Pancreas (tissue), 10 donors: ENCODE results near the gene PDGFA. TPM values are rescaled to one million over a fixed set of nuclear protein-coding genes. Genes with fewer than 3 reads are reported as not detected.
A peak's percentile ranks its signal among the peaks of the same experiment; 100 is the strongest.

Experiments
- ATAC-seq, 4 donors: fragments of 200-7000 bp; cut with Tn5 transposase; one replicate each; pipeline versions ENCODE4 v1.8.0 to v1.9.1; 2020; ENCODE audit warnings: mild to moderate bottlenecking in 4 of 4, moderate library complexity in 4 of 4
- DNase-seq, 6 donors: peaks; one replicate each; pipeline ENCODE4 v3.0.0-alpha.2; 2020
- FAIRE-seq: peaks from 2 replicates; lab custom pipeline; 2012; peaks lifted over from hg19 to GRCh38; lab: Jason Lieb, UNC
- H3K27ac ChIP-seq, 4 donors: fragments of 200-600 bp; sonication (generic); 1 replicate in 3 of 4; 2 replicates in 1 of 4; pipeline versions ENCODE4 v1.5.0 to v1.8.0; 2020
- H3K27me3 ChIP-seq, 4 donors: fragments of 200-600 bp; one replicate each; pipeline ENCODE4 v1.8.0; 2021
- H3K36me3 ChIP-seq, 3 donors: fragments of 200-600 bp; sonication (generic) in 1 of 3; one replicate each; pipeline versions ENCODE4 v1.5.0 to v1.8.0; 2020 to 2021
- H3K4me1 ChIP-seq, 3 donors: fragments of 200-600 bp; one replicate each; pipeline ENCODE4 v1.8.0; 2021
- H3K4me3 ChIP-seq, 4 donors: fragments of 200-600 bp; sonication (generic) in 2 of 4; one replicate each; pipeline versions ENCODE4 v1.5.0 to v1.8.0; 2020 to 2021
- H3K9me3 ChIP-seq, 4 donors: fragments of 200-600 bp; one replicate each; pipeline ENCODE4 v1.8.0; 2021
- WGBS, 2 donors: extraction: QIAGEN DNeasy Blood & Tissue Kit; methylation state at CpG; one replicate each; pipeline ENCODE4 v1.1.7; 2013; 5-methylcytosine and 5-hydroxymethylcytosine counted together
- intact Hi-C, 3 donors: fragments of 100-400 bp; cut with DNase I; formaldehyde crosslinking; loops; one replicate each; pipeline versions ENCODE4 v1.11.1 to v1.14.2; 2022
- polyA plus RNA-seq, 2 donors: library from polyadenylated mRNA; stranded (reverse); fragments of 200-250 nt; gene quantifications; one replicate each; pipeline ENCODE4 v1.2.3, GENCODE V29; 2013
- total RNA-seq, 6 donors: library from RNA; stranded (reverse); fragmentation: NEBNext Ultra II Directional in 4 of 6; extraction: Animal tissue kit (Norgen Biotek cat#: 25700) in 4 of 6; gene quantifications; one replicate each; pipeline versions ENCODE4 v1.2.1 to v1.2.4, GENCODE V29; 2021 to 2023
- TF ChIP-seq, protein P1 (sequence below), 4 donors: fragments of 200-600 bp; sonication (generic) in 3 of 4; IDR thresholded peaks; one replicate each; pipeline versions ENCODE4 v1.5.0 to v1.8.0; 2021; ENCODE audit warnings: antibody characterized with exemption in 4 of 4
- donor health status: healthy with polysubstance abuse.
- donor health status: DM: no; HTN: no; CAD: no; lungs with moderate emphysema.
- donor health status: DM: no; HTN: no; CAD: no.
- donor health status: control.
- donor health status: control.
- donor health status: Bipolar disorder and iron deficiency.
- donor health status: DM: yes; HTN: yes; CAD: no.
- donor health status: DM: no; HTN: no; CAD: no.
- donor health status: DM: no; HTN: no; CAD: no.
- donor health status: DM: yes; HTN: yes; CAD: no.

Gene PDGFA
- total and polyA plus RNA-seq, 8 donors: 53.3 to 175 (median 65.6) TPM

DNA sequence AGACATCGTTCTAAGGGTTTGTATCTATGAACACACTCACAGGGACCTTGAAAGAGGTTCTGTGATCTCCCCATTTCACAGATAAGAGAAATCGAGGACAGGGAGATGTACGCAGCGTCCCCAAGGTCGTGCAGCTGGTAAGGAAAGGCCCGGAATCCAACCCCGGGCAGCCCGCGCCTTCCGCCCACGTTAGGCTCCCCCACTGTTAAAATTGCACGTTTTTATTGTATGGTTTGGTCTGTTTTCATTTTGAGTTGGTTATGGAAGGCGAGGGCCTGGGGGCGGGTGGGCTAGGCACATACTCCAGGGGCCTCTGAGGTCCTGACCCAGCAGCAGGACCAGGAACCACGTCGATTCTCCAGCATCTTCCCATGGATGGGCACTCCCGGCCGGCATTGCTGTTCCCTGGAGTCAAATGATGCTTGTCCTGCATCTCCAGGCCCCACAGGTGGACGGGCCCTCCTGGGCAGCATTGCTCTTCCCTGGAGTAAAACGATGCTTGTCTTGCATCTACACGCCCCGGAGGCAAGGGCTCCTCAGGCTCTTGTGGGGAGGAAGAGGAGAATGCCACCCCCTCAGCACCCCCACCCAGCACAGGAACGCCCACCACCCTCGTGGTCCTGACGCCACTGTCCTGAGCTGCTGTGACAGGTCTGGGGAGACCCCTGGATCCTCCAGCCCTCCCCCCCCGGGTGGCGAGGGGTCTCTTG lies 65.9 kb downstream of the PDGFA start:
- WGBS, 2 donors: 83 to 88% methylated on average over 27 of the region's 27 CpGs
- H3K4me1 ChIP-seq: peaks cover 0 to 3% (median 0%) of the 10 kb centered on the region in 3 donors
- FAIRE-seq (no peak), DNase-seq (peak in 2 of 6 donors; percentile 18 to 72), ATAC-seq (no peak)
- no peak overlapping the region for H3K27ac ChIP-seq
- H3K9me3 ChIP-seq: no peaks in the 10 kb centered on the region
- no peaks in the 10 kb centered on the region for H3K36me3 ChIP-seq
- TF ChIP-seq, protein P1, sequence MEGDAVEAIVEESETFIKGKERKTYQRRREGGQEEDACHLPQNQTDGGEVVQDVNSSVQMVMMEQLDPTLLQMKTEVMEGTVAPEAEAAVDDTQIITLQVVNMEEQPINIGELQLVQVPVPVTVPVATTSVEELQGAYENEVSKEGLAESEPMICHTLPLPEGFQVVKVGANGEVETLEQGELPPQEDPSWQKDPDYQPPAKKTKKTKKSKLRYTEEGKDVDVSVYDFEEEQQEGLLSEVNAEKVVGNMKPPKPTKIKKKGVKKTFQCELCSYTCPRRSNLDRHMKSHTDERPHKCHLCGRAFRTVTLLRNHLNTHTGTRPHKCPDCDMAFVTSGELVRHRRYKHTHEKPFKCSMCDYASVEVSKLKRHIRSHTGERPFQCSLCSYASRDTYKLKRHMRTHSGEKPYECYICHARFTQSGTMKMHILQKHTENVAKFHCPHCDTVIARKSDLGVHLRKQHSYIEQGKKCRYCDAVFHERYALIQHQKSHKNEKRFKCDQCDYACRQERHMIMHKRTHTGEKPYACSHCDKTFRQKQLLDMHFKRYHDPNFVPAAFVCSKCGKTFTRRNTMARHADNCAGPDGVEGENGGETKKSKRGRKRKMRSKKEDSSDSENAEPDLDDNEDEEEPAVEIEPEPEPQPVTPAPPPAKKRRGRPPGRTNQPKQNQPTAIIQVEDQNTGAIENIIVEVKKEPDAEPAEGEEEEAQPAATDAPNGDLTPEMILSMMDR (IDR thresholded peaks at IDR 0.05): no peak
- no peak overlapping the region for H3K4me3 ChIP-seq
- intact Hi-C loops: no loop called here
- H3K27me3 ChIP-seq: no peaks in the 10 kb centered on the region

DNA sequence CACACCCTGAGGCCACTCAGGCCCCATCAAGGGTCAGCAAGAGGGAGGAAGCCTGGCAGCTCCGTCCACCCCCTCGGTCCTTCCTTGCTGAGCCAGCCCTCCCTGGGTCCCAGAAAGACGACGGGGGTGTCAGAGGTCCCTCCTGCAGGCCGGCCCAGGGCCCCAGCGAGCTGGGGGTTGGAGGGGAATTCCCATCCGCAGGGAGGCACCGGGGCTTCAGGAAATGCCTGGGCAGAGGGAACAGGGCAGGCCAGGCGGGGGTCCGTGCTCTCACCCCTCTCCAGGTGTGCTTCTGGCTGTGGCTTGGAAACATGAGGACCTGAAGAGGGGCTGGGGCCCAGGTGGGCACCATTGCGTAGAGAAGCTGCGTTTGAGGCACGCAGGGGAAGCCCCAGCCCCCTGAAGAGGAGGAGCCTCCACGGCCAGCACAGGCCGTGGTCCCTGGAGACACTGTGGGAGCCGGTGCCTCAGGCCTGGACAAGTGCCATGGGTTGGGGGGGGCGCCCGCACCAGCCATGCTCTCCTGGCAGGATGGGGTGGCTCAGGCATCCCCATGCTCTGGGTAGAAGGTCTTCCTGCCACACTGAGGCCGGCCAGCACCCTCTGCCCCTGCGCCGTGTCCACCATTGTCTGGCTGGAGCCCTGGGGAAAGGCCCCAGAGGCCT lies 66.7 kb downstream of the PDGFA start:
- TF ChIP-seq, protein P1 (IDR thresholded peaks at IDR 0.05): no peak
- H3K9me3 ChIP-seq: no peaks in the 10 kb centered on the region
- H3K4me3 ChIP-seq: no peak overlapping the region
- DNase-seq: peak in 2 of 6 donors; percentile 41 to 71
- no peaks in the 10 kb centered on the region for H3K36me3 ChIP-seq
- peaks cover 0 to 3% (median 0%) of the 10 kb centered on the region in 3 donors for H3K4me1 ChIP-seq
- no peak for FAIRE-seq
- intact Hi-C loops: no loop called here
- H3K27ac ChIP-seq: no peak overlapping the region
- ATAC-seq: no peak
- H3K27me3 ChIP-seq: no peaks in the 10 kb centered on the region
- 70 to 83% methylated on average over 21 of the region's 21 CpGs for WGBS, 2 donors

DNA sequence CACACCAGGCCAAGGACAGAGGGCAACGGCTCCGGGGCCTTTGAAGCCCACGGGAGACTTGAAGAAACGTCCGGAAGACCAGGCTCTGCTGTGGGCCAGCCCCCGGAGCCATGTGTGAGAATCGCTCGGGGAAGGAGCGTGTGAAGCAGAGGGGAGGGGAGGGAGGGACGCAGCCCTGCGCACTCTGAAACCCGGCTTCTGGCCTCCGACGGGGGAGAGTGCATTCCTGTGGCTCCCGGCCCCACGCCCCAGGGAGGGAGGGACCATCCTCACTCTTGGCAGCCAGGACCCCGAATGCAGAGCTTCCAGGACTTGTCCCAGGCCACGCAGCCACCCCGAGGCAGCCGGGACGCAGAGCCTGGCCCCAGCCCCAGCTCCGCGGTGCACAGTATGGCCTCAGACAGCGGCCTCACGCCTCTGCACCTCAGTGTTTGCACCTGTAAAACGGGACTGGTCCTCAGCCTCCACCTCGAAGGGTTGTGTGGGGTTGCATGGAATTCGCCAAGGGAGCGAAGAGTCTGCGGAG lies 67.4 kb downstream of the PDGFA start:
- H3K27ac ChIP-seq: no peak overlapping the region
- H3K4me3 ChIP-seq: no peak overlapping the region
- no peaks in the 10 kb centered on the region for H3K9me3 ChIP-seq
- H3K4me1 ChIP-seq: peaks cover 0 to 3% (median 0%) of the 10 kb centered on the region in 3 donors
- no peaks in the 10 kb centered on the region for H3K27me3 ChIP-seq
- intact Hi-C loops: no loop called here
- TF ChIP-seq, protein P1 (IDR thresholded peaks at IDR 0.05): no peak
- H3K36me3 ChIP-seq: no peaks in the 10 kb centered on the region
- ATAC-seq (peak in 2 of 4 donors; percentile 32), FAIRE-seq (no peak), DNase-seq (peak in 2 of 6 donors; percentile 23 to 51)
- WGBS, 2 donors: 62 to 69% methylated on average over 29 to 30 of the region's 30 CpGs

DNA sequence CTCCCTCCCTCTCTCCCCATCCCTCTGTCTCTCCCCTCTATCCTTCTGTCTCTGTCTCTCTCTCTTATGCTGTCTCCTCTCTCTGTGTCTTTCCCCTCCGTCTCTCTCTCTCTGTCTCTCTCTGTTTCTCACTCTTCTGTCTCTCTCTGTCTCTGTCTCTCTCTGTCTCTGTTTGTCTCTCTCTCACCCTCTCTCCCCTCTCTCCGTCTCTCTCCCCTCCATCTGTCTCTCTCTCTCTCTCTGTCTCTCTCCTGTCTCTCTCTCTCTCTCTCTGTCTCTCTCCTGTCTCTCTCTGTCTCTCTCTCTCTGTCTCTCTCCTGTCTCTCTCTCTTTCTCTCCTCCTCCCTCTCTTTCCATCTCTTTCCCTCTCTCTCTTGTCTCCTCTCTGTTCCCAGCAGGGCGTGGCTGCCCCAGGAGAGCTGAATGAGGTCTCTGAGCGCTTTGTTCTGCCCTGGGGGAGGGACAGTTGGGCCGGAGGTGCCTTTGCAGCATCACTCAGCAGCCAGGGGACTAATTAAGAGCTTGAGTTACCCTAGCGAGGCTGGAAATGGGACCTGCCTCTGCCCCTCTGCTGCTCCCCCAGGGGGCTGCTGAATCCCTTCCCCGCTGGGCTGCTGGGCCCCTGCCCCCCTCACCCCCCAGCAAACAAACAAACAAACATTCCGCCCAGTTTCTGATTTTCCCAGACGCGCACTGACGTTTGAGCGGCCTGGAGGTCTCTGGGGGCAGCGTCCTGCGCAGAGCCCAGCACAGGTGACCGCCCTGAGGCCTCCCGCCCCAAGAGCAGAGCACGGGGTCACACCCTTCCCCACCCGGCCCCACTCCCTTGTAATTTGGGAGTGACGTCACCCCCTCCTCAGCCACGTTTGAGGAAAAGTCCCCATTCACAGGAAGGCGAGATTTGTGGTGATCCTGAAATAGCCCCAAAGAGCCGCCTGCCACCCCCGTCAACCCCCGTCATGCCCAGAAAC lies 68.1 kb downstream of the PDGFA start:
- TF ChIP-seq, protein P1 (IDR thresholded peaks at IDR 0.05): no peak
- no peak overlapping the region for H3K27ac ChIP-seq
- peak in 1 of 6 donors; percentile 21 for DNase-seq

More for the DNA sequence above, 68.1 kb downstream of the PDGFA start:
- FAIRE-seq: no peak
- H3K36me3 ChIP-seq: no peaks in the 10 kb centered on the region
- WGBS, 2 donors: 73 to 85% methylated on average over 24 of the region's 24 CpGs
- ATAC-seq: no peak
- no peaks in the 10 kb centered on the region for H3K27me3 ChIP-seq
- intact Hi-C loops: no loop called here
- H3K4me3 ChIP-seq: no peak overlapping the region
- H3K9me3 ChIP-seq: no peaks in the 10 kb centered on the region
- peaks cover 0 to 3% (median 0%) of the 10 kb centered on the region in 3 donors for H3K4me1 ChIP-seq
